GM12891 (cell line): Measurements from ENCODE around the gene TRPM5.

ENCODE experiments used
- PAX5 ChIP-seq: IDR thresholded peaks from 2 replicates; pipeline ENCODE4 v1.6.1; 2011; ENCODE audit warnings: low read length, moderate library complexity, mild to moderate bottlenecking; ENCODE audit not compliant: insufficient read depth, severe bottlenecking
- POLR2A ChIP-seq: IDR thresholded peaks from 2 replicates; pipeline ENCODE4 v1.6.1; 2011; ENCODE audit warnings: low read depth, low read length, control low read depth
- POLR2AphosphoS5 ChIP-seq: IDR thresholded peaks from 2 replicates; pipeline ENCODE4 v1.6.1; 2011; ENCODE audit warnings: low read depth, low read length, control low read depth
- POU2F2 ChIP-seq: IDR thresholded peaks from 2 replicates; pipeline ENCODE4 v1.6.1; 2011; ENCODE audit warnings: low read depth, mild to moderate bottlenecking, control low read depth, low read length, moderate library complexity
- SPI1 ChIP-seq: IDR thresholded peaks from 2 replicates; pipeline ENCODE4 v1.6.1; 2011; ENCODE audit warnings: low read depth, low read length, control low read depth
- TAF1 ChIP-seq: IDR thresholded peaks from 2 replicates; pipeline ENCODE4 v1.6.1; 2011; ENCODE audit warnings: low read depth, low read length, control low read depth

DNA sequence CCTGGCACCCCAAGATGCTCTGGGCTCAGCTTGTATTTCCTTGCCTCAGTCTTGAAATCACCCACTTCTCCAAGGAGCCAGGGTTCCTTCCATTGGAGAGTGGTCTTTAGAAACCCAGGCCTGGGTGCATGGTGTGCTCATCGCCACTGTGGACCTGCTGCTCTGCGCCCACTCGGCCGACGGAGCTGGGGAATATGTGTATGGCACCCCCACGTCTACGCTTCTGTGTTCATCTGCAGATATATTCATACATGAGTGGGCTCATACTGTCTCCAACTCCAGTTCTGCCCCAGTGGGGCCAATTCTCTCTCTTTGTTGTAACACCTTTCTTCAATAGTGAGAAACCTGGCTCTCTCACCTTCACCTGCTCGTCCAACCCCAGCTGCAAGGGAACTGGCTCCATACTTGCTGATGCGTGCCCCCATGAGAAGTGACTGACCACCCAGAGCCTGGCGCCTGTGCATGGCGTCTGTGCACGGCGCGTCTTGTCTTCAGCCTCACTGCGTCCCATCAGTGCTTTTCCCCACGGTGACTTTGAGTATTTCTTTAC is 40.3 kb upstream of the TRPM5 start:
- TF ChIP-seq POLR2AphosphoS5 = no peak
- no peak for TF ChIP-seq POLR2A
- TF ChIP-seq SPI1 = no peak
- TF ChIP-seq TAF1 = no peak
- TF ChIP-seq PAX5 = no peak
- no peak for TF ChIP-seq POU2F2
